Measurements from ENCODE around the gene GATM. TPM values are rescaled to one million over a fixed set of nuclear protein-coding genes. Genes with fewer than 3 reads are reported as not detected.

GATM gene
- total and polyA plus RNA-seq, 2 of the 4 experiments (the other 2 are of a cell fraction) = 0.10 to 0.18 TPM

DNA sequence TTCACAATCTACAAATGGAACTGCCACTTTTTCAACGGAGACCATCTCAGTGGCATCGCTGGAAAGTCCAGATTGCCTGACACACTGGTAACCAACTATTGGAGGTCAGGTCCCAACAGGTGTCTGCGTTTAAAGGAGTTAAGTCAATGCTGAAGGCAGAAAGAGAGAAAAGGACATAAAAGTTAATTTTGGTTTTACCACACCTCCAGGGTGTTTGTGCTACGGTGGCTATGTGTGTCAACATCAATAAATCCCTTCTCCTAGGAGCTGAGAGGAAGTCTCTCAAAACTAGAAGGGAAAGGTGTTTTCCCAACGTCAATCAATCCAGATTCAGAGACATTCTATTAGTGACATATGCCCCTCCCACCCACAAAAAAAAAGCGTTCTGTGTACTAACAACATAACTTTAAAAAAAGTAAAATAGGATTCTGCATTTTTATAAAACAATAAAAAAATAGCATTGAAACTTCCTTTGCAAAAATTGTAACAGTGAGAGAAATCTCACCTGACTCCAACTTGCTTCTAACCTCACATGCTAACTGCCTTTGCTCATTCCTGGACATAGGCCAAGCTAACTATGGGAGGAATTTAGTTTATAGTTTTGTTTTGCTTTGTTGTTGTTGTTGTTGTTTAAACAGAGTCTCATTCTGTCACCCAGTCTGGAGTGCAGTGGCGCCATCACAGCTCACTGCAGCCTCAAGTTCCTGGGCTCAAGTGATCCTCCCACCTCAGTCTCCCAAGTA, 58.7 kb downstream of the GATM start:
- in situ Hi-C loops (cut with MboI; ENCODE audit: low sequenced_read_pairs) (no loop called here), intact Hi-C loops (cut with micrococcal nuclease) (no loop called here), dilution Hi-C loops (cut with HindIII; ENCODE audit: low sequenced_read_pairs, unreplicated experiment) (no loop called here)
- no peak for ATAC-seq (ENCODE audit: low read depth)
- H3K14ac ChIP-seq (replicated peaks; ENCODE audit: low read depth, low read length) = no peak overlapping the region
- H3K27ac ChIP-seq (ENCODE audit: insufficient read depth, low read length) = no peak overlapping the region
- no peak overlapping the region for H2BK5ac ChIP-seq (ENCODE audit: low read depth, low read length, poor library complexity, severe bottlenecking)
- H3K27me3 ChIP-seq (ENCODE audit: control insufficient read depth, insufficient read depth, low read length) = no peaks in the 10 kb centered on the region
- H3K4me1 ChIP-seq (ENCODE audit: control insufficient read depth, insufficient read depth, low read length) = no peaks in the 10 kb centered on the region
- no peak overlapping the region for H2AFZ ChIP-seq (replicated peaks; ENCODE audit: low read length, poor library complexity)
- H3K9me1 ChIP-seq (ENCODE audit: insufficient read depth, low read length) = no peaks in the 10 kb centered on the region
- H3K9me3 ChIP-seq (ENCODE audit: control insufficient read depth, insufficient read depth, low read length) = no peaks in the 10 kb centered on the region
- no peak overlapping the region for H3K9ac ChIP-seq (ENCODE audit: low read depth, low read length)
- H2BK20ac ChIP-seq (ENCODE audit: low read depth, low read length) = no peak overlapping the region
- no peak overlapping the region for H4K91ac ChIP-seq (ENCODE audit: insufficient read depth, low read depth, low read length)
- ChIA-PET POLR2A (ENCODE audit: unreplicated experiment) (no interaction called here), CTCF (no interaction called here)
- H3K4ac ChIP-seq (ENCODE audit: low read depth, low read length) = no peak overlapping the region
- no peak overlapping the region for H3K56ac ChIP-seq (ENCODE audit: extremely low read depth, insufficient read depth, low read length)
- H4K20me1 ChIP-seq (ENCODE audit: insufficient read depth, low read length) = no peaks in the 10 kb centered on the region
- WGBS, 2 experiments (ENCODE audit: extremely low coverage in 2 of 2, insufficient read length in 1 of 2) = no CpG with 5 or more reads among the region's 7 CpGs
- no peak for DNase-seq
- H2AK5ac ChIP-seq (ENCODE audit: low read depth, low read length) = no peak overlapping the region
- H3K23ac ChIP-seq (ENCODE audit: low read depth, low read length) = no peak overlapping the region
- H3K79me1 ChIP-seq (ENCODE audit: low read depth in 1 of 2, low read length in 2 of 2) = no peaks in the 10 kb centered on the region
- no TSS peak for BruUV-seq (replicated peaks)
- no peak overlapping the region for H3K4me2 ChIP-seq (ENCODE audit: low read depth, low read length)
- no peaks in the 10 kb centered on the region for H3K36me3 ChIP-seq (ENCODE audit: control insufficient read depth, insufficient read depth, low read length)
- no peak overlapping the region for H4K8ac ChIP-seq (ENCODE audit: low read depth in 2 of 2, low read length in 2 of 2)
- H4K5ac ChIP-seq (ENCODE audit: low read depth, low read length) = no peak overlapping the region
- H3K18ac ChIP-seq (ENCODE audit: low read depth, low read length) = no peak overlapping the region
- no peak overlapping the region for H2BK15ac ChIP-seq (ENCODE audit: low read depth, low read length)
- no peak overlapping the region for H2BK120ac ChIP-seq (ENCODE audit: low read depth, low read length)
- TF ChIP-seq POLR2A (IDR thresholded peaks at IDR 0.05; ENCODE audit: low read depth, low read length) (no peak), CHD1 (IDR thresholded peaks at IDR 0.05; ENCODE audit: low read depth, low read length) (no peak), CEBPB (IDR thresholded peaks at IDR 0.05; ENCODE audit: low read depth, low read length) (no peak), NFE2L2 (IDR thresholded peaks at IDR 0.05; ENCODE audit: low read depth, low read length) (no peak), FOS (IDR thresholded peaks at IDR 0.05; ENCODE audit: low read depth, low read length) (no peak), MXI1 (IDR thresholded peaks at IDR 0.05; ENCODE audit: borderline replicate concordance, low read depth, low read length) (no peak)
- TF ChIP-seq, protein P1, sequence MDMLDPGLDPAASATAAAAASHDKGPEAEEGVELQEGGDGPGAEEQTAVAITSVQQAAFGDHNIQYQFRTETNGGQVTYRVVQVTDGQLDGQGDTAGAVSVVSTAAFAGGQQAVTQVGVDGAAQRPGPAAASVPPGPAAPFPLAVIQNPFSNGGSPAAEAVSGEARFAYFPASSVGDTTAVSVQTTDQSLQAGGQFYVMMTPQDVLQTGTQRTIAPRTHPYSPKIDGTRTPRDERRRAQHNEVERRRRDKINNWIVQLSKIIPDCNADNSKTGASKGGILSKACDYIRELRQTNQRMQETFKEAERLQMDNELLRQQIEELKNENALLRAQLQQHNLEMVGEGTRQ (IDR thresholded peaks at IDR 0.05; ENCODE audit: low read depth, low read length) = no peak
- TF ChIP-seq, protein P2, sequence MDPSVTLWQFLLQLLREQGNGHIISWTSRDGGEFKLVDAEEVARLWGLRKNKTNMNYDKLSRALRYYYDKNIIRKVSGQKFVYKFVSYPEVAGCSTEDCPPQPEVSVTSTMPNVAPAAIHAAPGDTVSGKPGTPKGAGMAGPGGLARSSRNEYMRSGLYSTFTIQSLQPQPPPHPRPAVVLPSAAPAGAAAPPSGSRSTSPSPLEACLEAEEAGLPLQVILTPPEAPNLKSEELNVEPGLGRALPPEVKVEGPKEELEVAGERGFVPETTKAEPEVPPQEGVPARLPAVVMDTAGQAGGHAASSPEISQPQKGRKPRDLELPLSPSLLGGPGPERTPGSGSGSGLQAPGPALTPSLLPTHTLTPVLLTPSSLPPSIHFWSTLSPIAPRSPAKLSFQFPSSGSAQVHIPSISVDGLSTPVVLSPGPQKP (IDR thresholded peaks at IDR 0.05; ENCODE audit: borderline replicate concordance, low read depth, low read length) = no peak
- TF ChIP-seq, protein P3, sequence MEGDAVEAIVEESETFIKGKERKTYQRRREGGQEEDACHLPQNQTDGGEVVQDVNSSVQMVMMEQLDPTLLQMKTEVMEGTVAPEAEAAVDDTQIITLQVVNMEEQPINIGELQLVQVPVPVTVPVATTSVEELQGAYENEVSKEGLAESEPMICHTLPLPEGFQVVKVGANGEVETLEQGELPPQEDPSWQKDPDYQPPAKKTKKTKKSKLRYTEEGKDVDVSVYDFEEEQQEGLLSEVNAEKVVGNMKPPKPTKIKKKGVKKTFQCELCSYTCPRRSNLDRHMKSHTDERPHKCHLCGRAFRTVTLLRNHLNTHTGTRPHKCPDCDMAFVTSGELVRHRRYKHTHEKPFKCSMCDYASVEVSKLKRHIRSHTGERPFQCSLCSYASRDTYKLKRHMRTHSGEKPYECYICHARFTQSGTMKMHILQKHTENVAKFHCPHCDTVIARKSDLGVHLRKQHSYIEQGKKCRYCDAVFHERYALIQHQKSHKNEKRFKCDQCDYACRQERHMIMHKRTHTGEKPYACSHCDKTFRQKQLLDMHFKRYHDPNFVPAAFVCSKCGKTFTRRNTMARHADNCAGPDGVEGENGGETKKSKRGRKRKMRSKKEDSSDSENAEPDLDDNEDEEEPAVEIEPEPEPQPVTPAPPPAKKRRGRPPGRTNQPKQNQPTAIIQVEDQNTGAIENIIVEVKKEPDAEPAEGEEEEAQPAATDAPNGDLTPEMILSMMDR (conservative IDR thresholded peaks at IDR 0.05; ENCODE audit: low read depth, low read length) = no peak
- H2AK9ac ChIP-seq (replicated peaks; ENCODE audit: low read depth, low read length, poor library complexity) = no peak overlapping the region
- no peak overlapping the region for H3K4me3 ChIP-seq (ENCODE audit: insufficient read depth, low read depth, low read length)
